D721Med (cell line): ENCODE data around the gene NUDT3.
"Not testable (repeated sequence)": the region's sequence is repeated elsewhere in the genome, so short reads cannot be mapped to it uniquely, and the experiment has no call there.

Experiments
- DNase-seq: peaks from one replicate; pipeline ENCODE4 v3.0.0; 2011; ENCODE audit warnings: low spot score; ENCODE audit not compliant: insufficient read length
- FAIRE-seq: peaks from 2 replicates; lab custom pipeline; 2011; peaks lifted over from hg19 to GRCh38; lab: Jason Lieb, UNC
- CTCF ChIP-seq: IDR thresholded peaks from 2 replicates; pipeline ENCODE4 v1.5.1; 2012; ENCODE audit warnings: mild to moderate bottlenecking, control low read depth; ENCODE audit not compliant: insufficient read depth; ENCODE audit errors: missing control alignments

NUDT3 gene

GRCh38 chr6:34325633-34326032 is 66.8 kb downstream of the NUDT3 start:
- no peak for FAIRE-seq
- TF ChIP-seq CTCF: no peak
- no peak for DNase-seq

- TF ChIP-seq CTCF: no peak
- no peak for DNase-seq
- FAIRE-seq: no peak
Measured at GRCh38 chr6:34324738-34325444, 67.6 kb downstream of the NUDT3 start.

GRCh38 chr6:34324221-34324620 is 68.2 kb downstream of the NUDT3 start:
- DNase-seq, FAIRE-seq: not testable (repeated sequence)

GRCh38 chr6:34323300-34323699 is 69.2 kb downstream of the NUDT3 start:
- TF ChIP-seq CTCF: no peak
- DNase-seq (no peak), FAIRE-seq (no peak)

GRCh38 chr6:34322732-34323131 is 69.7 kb downstream of the NUDT3 start:
- no peak for DNase-seq
- TF ChIP-seq CTCF: no peak
- no peak for FAIRE-seq

- FAIRE-seq (no peak), DNase-seq (no peak)
- TF ChIP-seq CTCF: no peak
Measured at GRCh38 chr6:34321821-34322220, 70.6 kb downstream of the NUDT3 start.

GRCh38 chr6:34319471-34319885 is 73.0 kb downstream of the NUDT3 start:
- DNase-seq: no peak
- TF ChIP-seq CTCF: no peak
- FAIRE-seq: no peak
